GM23248 (cell line): Measurements from ENCODE around the gene SH3RF3. TPM values are rescaled to one million over a fixed set of nuclear protein-coding genes. Genes with fewer than 3 reads are reported as not detected.

Source experiments
- DNase-seq: peaks from one replicate; pipeline ENCODE4 v3.0.0-alpha.2; 2015
- H2AFZ ChIP-seq: fragments of 200-600 bp; sonication (generic); 2 replicates; pipeline ENCODE4 v1.6.1; 2016; ENCODE audit warnings: antibody characterized with exemption
- H3F3A ChIP-seq: fragments of 200-600 bp; sonication (generic); 2 replicates; pipeline ENCODE4 v1.6.1; 2016; ENCODE audit warnings: mild to moderate bottlenecking, antibody characterized with exemption, mixed run types; ENCODE audit not compliant: insufficient read depth
- H3K27ac ChIP-seq: fragments of 200-600 bp; sonication (generic); 2 replicates; pipeline ENCODE4 v1.5.1; 2016; ENCODE audit warnings: mild to moderate bottlenecking
- H3K27me3 ChIP-seq: fragments of 200-600 bp; sonication (generic); replicated peaks from 2 replicates; pipeline ENCODE4 v1.6.1; 2016; ENCODE audit warnings: mild to moderate bottlenecking; ENCODE audit not compliant: insufficient read depth
- H3K36me3 ChIP-seq: fragments of 200-600 bp; sonication (generic); 2 replicates; pipeline ENCODE4 v1.6.1; 2016; ENCODE audit warnings: low read depth, mild to moderate bottlenecking
- H3K4me1 ChIP-seq: fragments of 200-600 bp; sonication (generic); 2 replicates; pipeline ENCODE4 v1.6.1; 2016; ENCODE audit warnings: mild to moderate bottlenecking; ENCODE audit not compliant: insufficient read depth
- H3K4me2 ChIP-seq: fragments of 200-600 bp; sonication (generic); one replicate; pipeline ENCODE4 v1.6.1; 2016; ENCODE audit warnings: mild to moderate bottlenecking; ENCODE audit not compliant: unreplicated experiment
- H3K4me3 ChIP-seq: fragments of 200-600 bp; sonication (generic); 2 replicates; pipeline ENCODE4 v1.5.1; 2016; ENCODE audit warnings: mild to moderate bottlenecking
- H3K79me2 ChIP-seq: fragments of 200-600 bp; sonication (generic); 2 replicates; pipeline ENCODE4 v1.6.1; 2016; ENCODE audit warnings: mild to moderate bottlenecking; ENCODE audit not compliant: insufficient read depth
- H3K9ac ChIP-seq: fragments of 200-600 bp; sonication (generic); 2 replicates; pipeline ENCODE4 v1.6.1; 2016; ENCODE audit warnings: mild to moderate bottlenecking
- H3K9me2 ChIP-seq: fragments of 200-600 bp; sonication (generic); 2 replicates; pipeline ENCODE4 v1.6.1; 2016; ENCODE audit warnings: mixed run types, mild to moderate bottlenecking, moderate library complexity; ENCODE audit not compliant: insufficient read depth
- H3K9me3 ChIP-seq: fragments of 200-600 bp; sonication (generic); one replicate; pipeline ENCODE4 v1.6.1; 2017; ENCODE audit warnings: low read depth
- H4K20me1 ChIP-seq: fragments of 200-600 bp; sonication (generic); 2 replicates; pipeline ENCODE4 v1.6.0; 2016; ENCODE audit not compliant: insufficient read depth
- EZH2 ChIP-seq: fragments of 200-600 bp; sonication (generic); IDR thresholded peaks from 2 replicates; pipeline ENCODE4 v1.6.1; 2018; ENCODE audit warnings: antibody characterized with exemption, mild to moderate bottlenecking; ENCODE audit not compliant: insufficient read depth, poor library complexity, severe bottlenecking
- EZH2phosphoT487 ChIP-seq: fragments of 200-600 bp; sonication (generic); IDR thresholded peaks from 2 replicates; pipeline ENCODE4 v1.6.1; 2018; ENCODE audit warnings: antibody characterized with exemption, moderate library complexity, mild to moderate bottlenecking, low read depth; ENCODE audit not compliant: insufficient read depth
- WGBS, 2 experiments: methylation state at CpG; one replicate each; pipeline ENCODE4 v1.1.6; 2015 to 2017; ENCODE audit warnings: low lambda C conversion rate in 2 of 2, low coverage in 1 of 2; ENCODE audit errors: missing lambda C conversion rate in 2 of 2; 5-methylcytosine and 5-hydroxymethylcytosine counted together
- in situ Hi-C: fragments of 300-500 bp; cut with MboI; formaldehyde crosslinking; loops from 2 replicates; pipeline ENCODE4 v1.15.0; 2020
- polyA plus RNA-seq: library from polyadenylated mRNA; unstranded; fragments of >200 nt; fragmentation: Nextera tagmentation; extraction: Ambion mirVana; gene quantifications from 2 replicates; pipeline ENCODE4 v1.2.1, GENCODE V29; 2016
- total RNA-seq: library from RNA; depleted of rRNA; stranded (reverse); fragments of >200 nt; shearing (Covaris generic); gene quantifications from 2 replicates; pipeline ENCODE4 v1.2.3, GENCODE V29; 2014

The SH3RF3 gene
- total and polyA plus RNA-seq, 2 experiments from 2014 or later, result 1.5 to 5.2 TPM

- Histone ChIP-seq H3K9me3 (no peaks in the 10 kb centered on the region), H3K9me2 (no peaks in the 10 kb centered on the region), H3K9ac (no peak overlapping the region), H4K20me1 (no peaks in the 10 kb centered on the region), H3K4me2 (no peak overlapping the region), H3K79me2 (no peaks in the 10 kb centered on the region), H3K36me3 (no peaks in the 10 kb centered on the region), H3K27ac (no peak overlapping the region), H3K4me3 (no peak overlapping the region), H3K4me1 (peaks cover 10% of the 10 kb centered on the region), H2AFZ (no peak overlapping the region), H3F3A (peaks cover 9% of the 10 kb centered on the region; the same call in 1 of the 2 replicates), H3K27me3 (0 out of 2 replicates have a peak, but pooled peaks cover 5% of the 10 kb centered on the region)
- DNase-seq, result no peak
- TF ChIP-seq EZH2phosphoT487 (no peak), EZH2 (no peak)
- in situ Hi-C loops, result no loop called here
- 91 to 92% methylated on average over 21 to 25 of the region's 26 CpGs for WGBS, 2 experiments
Observed at GRCh38 chr2:109517118-109517889, 388.3 kb downstream of the SH3RF3 start.

DNA sequence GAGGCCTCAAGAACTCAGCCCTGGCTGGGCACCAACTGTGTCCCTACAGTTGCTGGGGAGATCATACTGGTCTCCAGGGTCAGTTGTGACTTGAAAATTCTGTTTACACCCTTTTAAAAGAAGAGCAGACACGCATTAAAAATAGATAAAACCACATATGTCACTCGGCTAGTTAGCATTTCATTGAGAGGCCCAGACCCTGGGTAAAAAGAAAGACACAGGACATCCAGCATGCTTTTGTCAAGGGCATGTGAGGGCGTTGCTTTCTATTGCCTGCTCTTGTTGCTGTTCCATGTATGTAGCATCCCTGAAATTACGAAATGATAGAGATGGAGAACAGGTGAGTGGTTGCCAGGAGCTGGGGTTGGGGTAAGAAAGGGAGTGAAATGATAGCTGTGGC lies 390.5 kb downstream of the SH3RF3 start:
- Histone ChIP-seq H3K4me2 (no peak overlapping the region), H3K9me3 (no peaks in the 10 kb centered on the region), H3K4me1 (peaks cover under 1% of the 10 kb centered on the region; the same call in 1 of the 2 replicates), H3K79me2 (no peaks in the 10 kb centered on the region), H2AFZ (no peak overlapping the region), H3K27ac (no peak overlapping the region), H3K9ac (no peak overlapping the region), H3K9me2 (no peaks in the 10 kb centered on the region), H4K20me1 (no peaks in the 10 kb centered on the region), H3F3A (0 out of 2 replicates have a peak, but pooled peaks cover under 1% of the 10 kb centered on the region), H3K36me3 (no peaks in the 10 kb centered on the region), H3K4me3 (no peak overlapping the region), H3K27me3 (0 out of 2 replicates have a peak, but pooled peaks cover 5% of the 10 kb centered on the region)
- TF ChIP-seq EZH2phosphoT487 (no peak), EZH2 (no peak)
- WGBS, 2 experiments, result 87 to 91% methylated on average over 4 of the region's 4 CpGs
- in situ Hi-C loops, result no loop called here
- no peak for DNase-seq

GRCh38 chr2:109521233-109522062 lies 392.4 kb downstream of the SH3RF3 start:
- DNase-seq, result peak; percentile 29
- Histone ChIP-seq H3K4me1 (no peaks in the 10 kb centered on the region), H3K4me2 (no peak overlapping the region), H4K20me1 (no peaks in the 10 kb centered on the region), H3K9ac (no peak overlapping the region), H3K36me3 (no peaks in the 10 kb centered on the region), H3K27me3 (0 out of 2 replicates have a peak, but pooled peaks cover 5% of the 10 kb centered on the region), H3F3A (no peaks in the 10 kb centered on the region), H3K9me2 (no peaks in the 10 kb centered on the region), H3K27ac (no peak overlapping the region), H3K9me3 (no peaks in the 10 kb centered on the region), H3K79me2 (no peaks in the 10 kb centered on the region), H3K4me3 (no peak overlapping the region), H2AFZ (no peak overlapping the region)
- WGBS, 2 experiments, result 53 to 59% methylated on average over 19 to 20 of the region's 20 CpGs
- in situ Hi-C loops, result no loop called here
- no peak for TF ChIP-seq EZH2
- TF ChIP-seq EZH2phosphoT487, result no peak

- 87 to 88% methylated on average over 4 to 7 of the region's 7 CpGs for WGBS, 2 experiments
- TF ChIP-seq EZH2 (no peak), EZH2phosphoT487 (no peak)
- H3K9me3 ChIP-seq, result no peaks in the 10 kb centered on the region
- no peaks in the 10 kb centered on the region for H3K79me2 ChIP-seq
- no peak overlapping the region for H3K4me3 ChIP-seq
- H2AFZ ChIP-seq, result no peak overlapping the region
- H3F3A ChIP-seq, result no peaks in the 10 kb centered on the region
- H3K9ac ChIP-seq, result no peak overlapping the region
- H3K36me3 ChIP-seq, result no peaks in the 10 kb centered on the region
- no peaks in the 10 kb centered on the region for H3K9me2 ChIP-seq
- DNase-seq, result no peak
- H3K27me3 ChIP-seq, result 0 out of 2 replicates have a peak, but pooled peaks cover 5% of the 10 kb centered on the region
- no peaks in the 10 kb centered on the region for H3K4me1 ChIP-seq
- H4K20me1 ChIP-seq, result no peaks in the 10 kb centered on the region
- in situ Hi-C loops, result no loop called here
- no peak overlapping the region for H3K4me2 ChIP-seq
- H3K27ac ChIP-seq, result no peak overlapping the region
Observed at GRCh38 chr2:109522063-109522374, 393.0 kb downstream of the SH3RF3 start.
